Loucy (cell line): ENCODE data around the gene KLHL3.

Experiments
- H2AFZ ChIP-seq: fragments of 200-600 bp; sonication (generic); 2 replicates; pipeline ENCODE4 v1.6.0; 2016; ENCODE audit warnings: antibody characterized with exemption, mild to moderate bottlenecking, low read length, moderate library complexity
- H3F3A ChIP-seq: fragments of 200-600 bp; 2 replicates; pipeline ENCODE4 v1.6.0; 2016; ENCODE audit warnings: antibody characterized with exemption, low read depth, mild to moderate bottlenecking
- H3K27me3 ChIP-seq: fragments of 200-600 bp; sonication (generic); 2 replicates; pipeline ENCODE4 v1.6.1; 2014; ENCODE audit warnings: low read length, mild to moderate bottlenecking; ENCODE audit not compliant: insufficient read depth, poor library complexity, severe bottlenecking
- H3K36me3 ChIP-seq: fragments of 200-600 bp; sonication (generic); 2 replicates; pipeline ENCODE4 v1.6.1; 2016; ENCODE audit warnings: low read length; ENCODE audit not compliant: insufficient read depth
- H3K4me1 ChIP-seq: fragments of 200-600 bp; sonication (generic); 2 replicates; pipeline ENCODE4 v1.5.1; 2014; ENCODE audit warnings: low read length, mild to moderate bottlenecking; ENCODE audit not compliant: insufficient read depth, poor library complexity, severe bottlenecking
- H3K4me2 ChIP-seq: fragments of 200-600 bp; sonication (generic); 2 replicates; pipeline ENCODE4 v1.6.0; 2014; ENCODE audit warnings: antibody characterized with exemption, low read length, low read depth, mild to moderate bottlenecking; ENCODE audit not compliant: poor library complexity, severe bottlenecking
- H3K4me3 ChIP-seq: fragments of 200-600 bp; sonication (generic); 2 replicates; pipeline ENCODE4 v1.5.1; 2014; ENCODE audit warnings: low read length, mild to moderate bottlenecking, mixed read lengths; ENCODE audit not compliant: poor library complexity, severe bottlenecking
- H3K79me2 ChIP-seq: fragments of 200-600 bp; sonication (generic); 2 replicates; pipeline ENCODE4 v1.6.1; 2014; ENCODE audit warnings: low read length; ENCODE audit not compliant: insufficient read depth
- H3K9ac ChIP-seq: fragments of 200-600 bp; sonication (generic); 2 replicates; pipeline ENCODE4 v1.6.0; 2014; ENCODE audit warnings: mild to moderate bottlenecking, low read depth, low read length, moderate library complexity; ENCODE audit not compliant: poor library complexity, severe bottlenecking
- H3K9me2 ChIP-seq: fragments of 200-600 bp; sonication (generic); replicated peaks from 2 replicates; pipeline ENCODE4 v1.6.1; 2016; ENCODE audit warnings: low read depth, low read length, mixed read lengths
- H3K9me3 ChIP-seq: fragments of 200-600 bp; sonication (generic); 2 replicates; pipeline ENCODE4 v1.6.1; 2014; ENCODE audit warnings: mild to moderate bottlenecking, antibody characterized with exemption, low read length, low read depth; ENCODE audit not compliant: insufficient read depth
- H4K20me1 ChIP-seq: fragments of 200-600 bp; sonication (generic); 2 replicates; pipeline ENCODE4 v1.6.0; 2014; ENCODE audit warnings: antibody characterized with exemption, low read length, mild to moderate bottlenecking; ENCODE audit not compliant: insufficient read depth, poor library complexity, severe bottlenecking
- CTCF ChIP-seq: fragments of 200-600 bp; sonication (generic); conservative IDR thresholded peaks from 2 replicates; pipeline ENCODE4 v1.5.1; 2014; ENCODE audit warnings: mild to moderate bottlenecking, antibody characterized with exemption, low read length
- EZH2phosphoT487 ChIP-seq: fragments of 200-600 bp; IDR thresholded peaks from 2 replicates; pipeline ENCODE4 v1.6.1; 2018; ENCODE audit warnings: antibody characterized with exemption, mild to moderate bottlenecking, moderate library complexity, borderline replicate concordance

The KLHL3 gene

GRCh38 chr5:137657073-137657472 is 78.8 kb downstream of the KLHL3 start:
- Histone ChIP-seq H2AFZ (no peak overlapping the region), H3K79me2 (no peaks in the 10 kb centered on the region), H3K9me3 (no peaks in the 10 kb centered on the region), H3F3A (no peaks in the 10 kb centered on the region), H3K9ac (no peak overlapping the region), H3K4me1 (no peaks in the 10 kb centered on the region), H3K4me3 (no peak overlapping the region), H3K9me2 (no peaks in the 10 kb centered on the region), H3K36me3 (peaks cover 23% of the 10 kb centered on the region; the same call in 1 of the 2 replicates), H3K27me3 (no peaks in the 10 kb centered on the region), H4K20me1 (no peaks in the 10 kb centered on the region), H3K4me2 (no peak overlapping the region)
- TF ChIP-seq CTCF (no peak), EZH2phosphoT487 (no peak)

GRCh38 chr5:137656558-137656957 is 79.3 kb downstream of the KLHL3 start:
- no peak overlapping the region for H3K9ac ChIP-seq
- H3K4me1 ChIP-seq, result no peaks in the 10 kb centered on the region

GRCh38 chr5:137651022-137651421 is 84.9 kb downstream of the KLHL3 start:
- H3K4me1 ChIP-seq, result no peaks in the 10 kb centered on the region
- H2AFZ ChIP-seq, result no peak overlapping the region

More at GRCh38 chr5:137656558-137656957, 79.3 kb downstream of the KLHL3 start:
- TF ChIP-seq EZH2phosphoT487 (no peak), CTCF (no peak)
- Histone ChIP-seq H3K27me3 (no peaks in the 10 kb centered on the region), H3K36me3 (peaks cover 23% of the 10 kb centered on the region; the same call in 1 of the 2 replicates), H3K4me3 (no peak overlapping the region), H4K20me1 (no peaks in the 10 kb centered on the region), H2AFZ (no peak overlapping the region), H3F3A (no peaks in the 10 kb centered on the region; the same call in 1 of the 2 replicates), H3K4me2 (no peak overlapping the region), H3K9me3 (no peaks in the 10 kb centered on the region), H3K79me2 (no peaks in the 10 kb centered on the region), H3K9me2 (no peaks in the 10 kb centered on the region)

More at GRCh38 chr5:137651022-137651421, 84.9 kb downstream of the KLHL3 start:
- H4K20me1 ChIP-seq, result no peaks in the 10 kb centered on the region
- H3K9me2 ChIP-seq, result no peaks in the 10 kb centered on the region
- H3K36me3 ChIP-seq, result peaks cover 23% of the 10 kb centered on the region; the same call in 1 of the 2 replicates
- H3K79me2 ChIP-seq, result no peaks in the 10 kb centered on the region
- no peaks in the 10 kb centered on the region; the same call in 1 of the 2 replicates for H3F3A ChIP-seq
- H3K27me3 ChIP-seq, result no peaks in the 10 kb centered on the region
- no peak overlapping the region for H3K4me2 ChIP-seq
- TF ChIP-seq EZH2phosphoT487 (no peak), CTCF (no peak)
- no peak overlapping the region for H3K4me3 ChIP-seq
- H3K9me3 ChIP-seq, result no peaks in the 10 kb centered on the region
- no peak overlapping the region for H3K9ac ChIP-seq
